Body of pancreas (tissue), 4 donors: ENCODE data around the gene RPH3AL. TPM values are rescaled to one million over a fixed set of nuclear protein-coding genes. Genes with fewer than 3 reads are reported as not detected.

Experiments used
- ATAC-seq: fragments of 150-250 bp; one replicate; pipeline ENCODE4 v1.9.1; 2016
- DNase-seq, 4 donors: peaks; one replicate each; pipeline ENCODE4 v3.0.0-alpha.2; 2019
- H3K27ac ChIP-seq, 4 donors: fragments of 200-600 bp; sonication (generic); 1 replicate in 3 of 4; 2 replicates in 1 of 4; pipeline versions ENCODE4 v1.5.1 to v1.6.1; 2016 to 2019; ENCODE audit warnings: mild to moderate bottlenecking in 1 of 4, mixed read lengths in 1 of 4, moderate library complexity in 1 of 4
- H3K27me3 ChIP-seq, 2 donors: fragments of 200-600 bp; sonication (generic); one replicate each; pipeline ENCODE4 v1.6.0; 2016; ENCODE audit warnings: mild to moderate bottlenecking in 1 of 2
- H3K36me3 ChIP-seq, 2 donors: fragments of 200-600 bp; sonication (generic); replicated peaks in 1 of 2; 2 replicates each; pipeline ENCODE4 v1.5.1; 2016; ENCODE audit warnings: low read depth in 2 of 2; ENCODE audit not compliant: insufficient read depth in 1 of 2
- H3K4me1 ChIP-seq: fragments of 200-600 bp; sonication (generic); one replicate; pipeline ENCODE4 v1.6.0; 2016
- H3K4me3 ChIP-seq, 2 donors: fragments of 200-600 bp; sonication (generic); 1 replicate in 1 of 2; 2 replicates in 1 of 2; pipeline ENCODE4 v1.5.1; 2016 to 2019
- H3K9me3 ChIP-seq, 3 donors: fragments of 200-600 bp; sonication (generic); 1 replicate in 2 of 3; 2 replicates in 1 of 3; pipeline ENCODE4 v1.5.1; 2016
- POLR2A ChIP-seq, 3 donors: fragments of 450-650 bp; IDR thresholded peaks; one replicate each; pipeline ENCODE4 v1.6.1; 2016; ENCODE audit warnings: antibody characterized with exemption in 3 of 3, mild to moderate bottlenecking in 2 of 3
- WGBS, 2 donors: methylation state at CpG; one replicate each; pipeline ENCODE4 v1.1.5; 2017; 5-methylcytosine and 5-hydroxymethylcytosine counted together
- intact Hi-C: fragments of 100-400 bp; cut with DNase I; formaldehyde crosslinking; loops from one replicate; pipeline ENCODE4 v1.15.1; 2023
- total RNA-seq, 2 donors: library from RNA; depleted of rRNA; stranded (reverse); fragments of >200 nt; gene quantifications; one replicate each; pipeline ENCODE4 v1.1.0, GENCODE V29; 2016
- TF ChIP-seq, protein P1 (sequence below), 7 experiments: fragments of 450-650 bp in 4 of 7; fragments of 200-600 bp in 3 of 7; sonication (generic) in 3 of 7; IDR thresholded peaks; one replicate each; pipeline ENCODE4 v1.5.1; 2016 to 2019; ENCODE audit warnings: antibody characterized with exemption in 7 of 7

The RPH3AL gene
- total RNA-seq, 2 donors from 2014 or later: 77.1 to 89.5 TPM

DNA sequence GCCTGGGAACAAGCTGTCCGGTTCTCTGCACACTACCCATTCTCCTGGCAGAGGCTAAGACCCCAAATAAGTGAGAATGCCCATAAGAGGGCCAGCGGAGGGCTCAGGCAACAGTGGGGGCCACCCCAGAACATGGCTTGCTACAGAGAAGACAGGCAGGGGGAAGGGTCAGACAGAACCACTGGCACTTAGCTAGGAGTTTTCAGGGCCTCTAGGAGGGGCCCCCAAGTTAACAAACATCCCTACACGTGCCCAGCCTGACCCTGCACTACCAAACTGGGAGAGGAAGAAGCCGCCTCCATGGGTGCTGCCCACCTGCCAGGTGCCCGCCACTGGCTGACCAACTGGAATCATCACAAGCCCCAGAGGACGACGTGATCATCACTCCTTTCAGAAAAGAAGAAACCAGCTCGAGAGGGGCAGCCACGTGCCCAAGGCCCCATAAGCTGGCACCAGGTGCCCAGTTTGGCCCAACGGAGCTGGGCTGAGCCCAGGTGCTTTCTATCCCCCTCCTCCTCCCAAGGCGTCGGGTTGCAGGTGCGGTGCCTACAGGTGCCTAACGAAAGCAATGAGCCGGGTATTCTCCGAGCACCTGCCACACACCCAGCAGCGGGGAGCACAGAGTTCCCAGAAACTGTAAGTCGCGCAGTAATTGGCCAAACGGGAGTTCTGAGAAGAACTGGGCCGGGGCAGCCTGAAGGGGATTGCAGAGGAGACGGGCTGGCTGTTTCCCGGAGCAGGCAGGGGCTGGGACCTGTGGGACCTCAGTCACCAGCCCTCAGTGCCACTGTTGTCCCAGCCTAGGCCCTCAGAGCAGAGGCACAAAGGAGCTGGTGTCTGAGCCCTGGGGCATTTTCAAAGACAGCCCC, 13.2 kb downstream of the RPH3AL start:
- Histone ChIP-seq H3K4me1 (peaks cover 66% of the 10 kb centered on the region), H3K27ac (peak overlapping the region; percentile 95 to 98 (median 97)), H3K36me3 (no peaks in the 10 kb centered on the region), H3K4me3 (no peak overlapping the region), H3K27me3 (no peaks in the 10 kb centered on the region), H3K9me3 (no peaks in the 10 kb centered on the region)
- TF ChIP-seq POLR2A (IDR thresholded peaks at IDR 0.05): peak; percentile 30 to 77 (median 66)
- TF ChIP-seq, protein P1, sequence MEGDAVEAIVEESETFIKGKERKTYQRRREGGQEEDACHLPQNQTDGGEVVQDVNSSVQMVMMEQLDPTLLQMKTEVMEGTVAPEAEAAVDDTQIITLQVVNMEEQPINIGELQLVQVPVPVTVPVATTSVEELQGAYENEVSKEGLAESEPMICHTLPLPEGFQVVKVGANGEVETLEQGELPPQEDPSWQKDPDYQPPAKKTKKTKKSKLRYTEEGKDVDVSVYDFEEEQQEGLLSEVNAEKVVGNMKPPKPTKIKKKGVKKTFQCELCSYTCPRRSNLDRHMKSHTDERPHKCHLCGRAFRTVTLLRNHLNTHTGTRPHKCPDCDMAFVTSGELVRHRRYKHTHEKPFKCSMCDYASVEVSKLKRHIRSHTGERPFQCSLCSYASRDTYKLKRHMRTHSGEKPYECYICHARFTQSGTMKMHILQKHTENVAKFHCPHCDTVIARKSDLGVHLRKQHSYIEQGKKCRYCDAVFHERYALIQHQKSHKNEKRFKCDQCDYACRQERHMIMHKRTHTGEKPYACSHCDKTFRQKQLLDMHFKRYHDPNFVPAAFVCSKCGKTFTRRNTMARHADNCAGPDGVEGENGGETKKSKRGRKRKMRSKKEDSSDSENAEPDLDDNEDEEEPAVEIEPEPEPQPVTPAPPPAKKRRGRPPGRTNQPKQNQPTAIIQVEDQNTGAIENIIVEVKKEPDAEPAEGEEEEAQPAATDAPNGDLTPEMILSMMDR (IDR thresholded peaks at IDR 0.05): no peak
- WGBS, 2 donors: 31 to 33% methylated on average over 15 to 23 of the region's 23 CpGs
- DNase-seq (peak; percentile 87 to 94 (median 92)), ATAC-seq (peak; percentile 70)
- intact Hi-C loops: no loop called here

DNA sequence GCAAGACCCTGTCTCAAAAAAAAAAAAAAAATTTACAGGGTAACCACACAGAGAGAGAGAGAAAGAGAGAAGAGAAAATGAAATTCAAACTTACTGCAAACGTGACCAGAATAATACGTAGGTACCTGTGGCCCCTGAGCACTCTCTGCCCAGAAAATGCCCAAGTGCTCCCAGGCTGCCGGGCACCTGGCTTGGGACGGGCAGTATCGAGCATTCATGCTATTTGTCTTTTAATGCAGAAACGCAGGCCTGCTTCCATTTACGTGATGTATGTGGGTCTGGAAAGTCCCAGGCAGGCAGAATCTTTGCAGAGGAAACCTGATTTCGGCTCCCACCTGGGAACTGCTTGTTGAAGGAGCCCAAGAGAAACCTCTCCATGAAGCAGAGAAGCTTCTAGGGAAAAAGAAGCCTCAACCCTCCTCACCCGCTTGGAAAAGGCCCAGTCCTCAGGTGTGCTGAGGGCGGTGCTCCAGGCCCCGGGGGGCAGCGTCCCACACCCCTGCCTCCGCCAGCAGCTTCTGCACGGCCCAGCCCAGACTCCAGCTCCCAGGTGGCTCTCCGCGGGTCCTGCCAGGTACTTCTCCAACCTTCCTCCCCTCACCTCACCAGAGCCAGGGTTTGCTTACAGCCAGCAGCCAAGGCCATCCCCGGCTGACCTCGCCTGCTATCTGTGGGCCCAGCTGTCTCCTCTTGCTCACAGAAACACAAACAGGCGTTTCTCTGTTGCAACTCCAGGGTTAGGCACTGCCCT, 14.0 kb downstream of the RPH3AL start:
- Histone ChIP-seq H3K4me3 (no peak overlapping the region), H3K27me3 (no peaks in the 10 kb centered on the region), H3K36me3 (no peaks in the 10 kb centered on the region), H3K27ac (peak overlapping the region; percentile 95 to 98 (median 97)), H3K4me1 (peaks cover 73% of the 10 kb centered on the region), H3K9me3 (no peaks in the 10 kb centered on the region)
- peak; percentile 76 to 87 (median 79) for TF ChIP-seq POLR2A (IDR thresholded peaks at IDR 0.05)
- TF ChIP-seq, protein P1 (IDR thresholded peaks at IDR 0.05): peak in 2 of 7 experiments; percentile 5 to 18
- 17 to 29% methylated on average over 16 to 19 of the region's 19 CpGs for WGBS, 2 donors
- ATAC-seq (peak; percentile 78), DNase-seq (peak; percentile 92 to 97 (median 96))
- intact Hi-C loops: no loop called here

DNA sequence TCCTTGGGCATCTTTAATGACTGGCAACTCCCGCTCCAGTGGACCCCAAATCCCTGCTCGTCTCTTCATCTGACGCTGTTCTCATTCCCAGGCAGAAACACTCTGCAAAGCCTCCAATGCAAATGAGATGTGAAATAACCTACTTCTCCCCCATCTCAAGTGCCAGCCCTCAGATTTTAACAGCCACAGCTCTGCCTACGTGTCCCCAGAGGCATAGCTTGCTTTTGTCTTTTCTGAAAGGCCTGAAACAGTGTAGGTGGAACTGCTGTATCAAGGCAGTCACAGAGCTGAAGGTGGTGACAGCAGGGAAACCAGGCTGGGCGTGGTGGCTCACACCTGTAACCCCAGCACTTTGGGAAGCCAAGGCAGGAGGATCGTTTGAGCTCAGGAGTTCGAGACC, 14.7 kb downstream of the RPH3AL start:
- intact Hi-C loops: no loop called here
- DNase-seq: no peak
- ATAC-seq: no peak
- no peaks in the 10 kb centered on the region for H3K9me3 ChIP-seq
- H3K4me3 ChIP-seq: no peak overlapping the region
- WGBS, 2 donors: 37 to 56% methylated on average over 7 of the region's 7 CpGs
- TF ChIP-seq, protein P1 (IDR thresholded peaks at IDR 0.05): no peak
- TF ChIP-seq POLR2A (IDR thresholded peaks at IDR 0.05): peak in 1 of 3 donors; percentile 22
- H3K4me1 ChIP-seq: peaks cover 74% of the 10 kb centered on the region
- no peaks in the 10 kb centered on the region for H3K27me3 ChIP-seq
- no peaks in the 10 kb centered on the region for H3K36me3 ChIP-seq
- peak overlapping the region; percentile 95 to 98 (median 97) for H3K27ac ChIP-seq

DNA sequence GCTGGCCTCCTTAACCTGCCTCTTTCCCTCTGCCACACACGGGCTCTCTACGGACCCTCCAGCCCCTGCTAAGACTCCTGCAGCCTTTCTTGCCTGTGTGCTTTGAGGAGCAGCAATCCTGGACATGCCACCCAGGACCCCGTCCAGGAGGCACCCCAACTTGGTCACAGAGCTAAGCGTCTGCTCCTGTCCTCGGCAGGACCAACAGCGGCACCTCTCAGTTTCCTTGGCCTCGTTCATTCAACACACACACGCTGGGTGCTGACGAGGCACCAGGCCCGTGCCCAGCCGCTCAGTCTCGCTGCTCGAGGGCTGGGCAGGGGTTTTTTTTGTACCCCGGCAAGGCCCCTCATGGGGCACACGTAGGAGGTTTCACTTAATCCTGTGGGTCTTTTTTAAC, 15.2 kb downstream of the RPH3AL start:
- H3K4me3 ChIP-seq: no peak overlapping the region
- H3K27ac ChIP-seq: peak overlapping the region; percentile 95 to 98 (median 97)
- TF ChIP-seq POLR2A (IDR thresholded peaks at IDR 0.05): peak in 1 of 3 donors; percentile 34
- TF ChIP-seq, protein P1 (IDR thresholded peaks at IDR 0.05): no peak
- no peaks in the 10 kb centered on the region for H3K27me3 ChIP-seq
- 41 to 48% methylated on average over 9 to 15 of the region's 15 CpGs for WGBS, 2 donors
- no peaks in the 10 kb centered on the region for H3K36me3 ChIP-seq
- H3K9me3 ChIP-seq: no peaks in the 10 kb centered on the region
- intact Hi-C loops: no loop called here
- peak in 1 of 4 donors; percentile 54 for DNase-seq
- ATAC-seq: no peak
- peaks cover 78% of the 10 kb centered on the region for H3K4me1 ChIP-seq
